ENCODE data around the gene SIX4.

DNA sequence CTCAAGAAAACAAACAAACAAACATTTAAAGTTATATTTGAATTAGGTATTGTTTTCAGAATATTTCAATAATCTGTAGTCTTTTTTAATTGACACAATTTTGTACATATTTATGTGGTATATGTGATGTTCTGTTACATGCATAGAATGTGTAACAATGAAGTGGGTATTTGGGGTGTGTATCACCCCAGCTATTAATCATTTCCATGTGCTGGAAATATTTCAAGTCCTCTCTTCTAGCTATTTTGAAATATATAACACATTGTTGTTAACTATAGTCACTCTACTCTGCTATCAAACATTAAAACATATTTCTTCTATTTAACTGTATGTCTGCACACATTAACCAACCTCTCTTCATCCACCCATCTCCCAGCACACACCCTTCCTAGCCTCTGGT is 42.9 kb downstream of the SIX4 start:
- TF ChIP-seq, protein P1, sequence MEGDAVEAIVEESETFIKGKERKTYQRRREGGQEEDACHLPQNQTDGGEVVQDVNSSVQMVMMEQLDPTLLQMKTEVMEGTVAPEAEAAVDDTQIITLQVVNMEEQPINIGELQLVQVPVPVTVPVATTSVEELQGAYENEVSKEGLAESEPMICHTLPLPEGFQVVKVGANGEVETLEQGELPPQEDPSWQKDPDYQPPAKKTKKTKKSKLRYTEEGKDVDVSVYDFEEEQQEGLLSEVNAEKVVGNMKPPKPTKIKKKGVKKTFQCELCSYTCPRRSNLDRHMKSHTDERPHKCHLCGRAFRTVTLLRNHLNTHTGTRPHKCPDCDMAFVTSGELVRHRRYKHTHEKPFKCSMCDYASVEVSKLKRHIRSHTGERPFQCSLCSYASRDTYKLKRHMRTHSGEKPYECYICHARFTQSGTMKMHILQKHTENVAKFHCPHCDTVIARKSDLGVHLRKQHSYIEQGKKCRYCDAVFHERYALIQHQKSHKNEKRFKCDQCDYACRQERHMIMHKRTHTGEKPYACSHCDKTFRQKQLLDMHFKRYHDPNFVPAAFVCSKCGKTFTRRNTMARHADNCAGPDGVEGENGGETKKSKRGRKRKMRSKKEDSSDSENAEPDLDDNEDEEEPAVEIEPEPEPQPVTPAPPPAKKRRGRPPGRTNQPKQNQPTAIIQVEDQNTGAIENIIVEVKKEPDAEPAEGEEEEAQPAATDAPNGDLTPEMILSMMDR (conservative IDR thresholded peaks at IDR 0.05; ENCODE audit: low read depth, low read length): no peak
- no peak for TF ChIP-seq EZH2 (IDR thresholded peaks at IDR 0.05; ENCODE audit: borderline replicate concordance, low read depth, low read length, poor library complexity, severe bottlenecking)

Data from A673 (cell line).